Measurements from ENCODE around the gene NIPBL.
A peak's percentile ranks its signal among the peaks of the same experiment; 100 is the strongest.

NIPBL gene

GRCh38 chr5:36861871-36862270, 14.7 kb upstream of the NIPBL start:
- no peak for DNase-seq (ENCODE audit: extremely low spot score)
- ChIA-PET POLR2A (no interaction called here), CTCF (no interaction called here)
- no peak for TF ChIP-seq SUZ12 (IDR thresholded peaks at IDR 0.05)
- no peak for TF ChIP-seq NFRKB (IDR thresholded peaks at IDR 0.05)
- TF ChIP-seq FOXA1 (IDR thresholded peaks at IDR 0.05) = no peak
- no peak for TF ChIP-seq ELF4 (IDR thresholded peaks at IDR 0.05)
- no peak for TF ChIP-seq ZNF384 (IDR thresholded peaks at IDR 0.05)
- no peak for TF ChIP-seq FOXK2 (IDR thresholded peaks at IDR 0.05)
- no peak for TF ChIP-seq CTBP1 (IDR thresholded peaks at IDR 0.05; ENCODE audit: borderline replicate concordance)
- TF ChIP-seq FOXM1 (IDR thresholded peaks at IDR 0.05; ENCODE audit: borderline replicate concordance) = no peak
- TF ChIP-seq ARNT (IDR thresholded peaks at IDR 0.05) = no peak
- no peak for TF ChIP-seq TARDBP (IDR thresholded peaks at IDR 0.05)
- TF ChIP-seq PKNOX1 (IDR thresholded peaks at IDR 0.05) = no peak
- TF ChIP-seq SP1 (IDR thresholded peaks at IDR 0.05) = no peak
- no peak for TF ChIP-seq BHLHE40 (IDR thresholded peaks at IDR 0.05; ENCODE audit: borderline replicate concordance)
- no peak for TF ChIP-seq HDGF (IDR thresholded peaks at IDR 0.05; ENCODE audit: borderline replicate concordance)

GRCh38 chr5:36870399-36871040, 6.0 kb upstream of the NIPBL start:
- POLR2A ChIA-PET = no interaction called here
- CTCF ChIA-PET = interaction anchor here (0.7 to 1.3 kb wide), 3 partner anchors 126 to 598 kb away, joined by 3 to 6 read pairs (median 5); no protein-coding TSS in a partner anchor
- DNase-seq (ENCODE audit: extremely low spot score) = peak; percentile 38
- TF ChIP-seq ELF4 (IDR thresholded peaks at IDR 0.05) (0 out of 2 replicates have a peak, but pooled peaks have one; percentile 9), PKNOX1 (IDR thresholded peaks at IDR 0.05) (peak; percentile 48), NFRKB (IDR thresholded peaks at IDR 0.05) (no peak)

- ChIA-PET CTCF (no interaction called here), POLR2A (no interaction called here)
- TF ChIP-seq FOXK2 (IDR thresholded peaks at IDR 0.05) (no peak), LEF1 (IDR thresholded peaks at IDR 0.05; ENCODE audit: borderline replicate concordance) (no peak), PKNOX1 (IDR thresholded peaks at IDR 0.05) (peak; percentile 69), ARNT (IDR thresholded peaks at IDR 0.05) (peak; percentile 58; the same call in 1 of the 2 replicates)
- DNase-seq (ENCODE audit: extremely low spot score) = no peak
Observed at GRCh38 chr5:36874465-36874864, 2.1 kb upstream of the NIPBL start.

- TF ChIP-seq FOXA1 (IDR thresholded peaks at IDR 0.05) (no peak), PKNOX1 (IDR thresholded peaks at IDR 0.05) (peak; percentile 56)
- CTCF ChIA-PET = interaction anchor here (0.9 kb wide), 1 partner anchor 129 kb away, joined by 4 read pairs; no protein-coding TSS in a partner anchor
- peak; percentile 26 for DNase-seq (ENCODE audit: extremely low spot score)
Observed at GRCh38 chr5:36875051-36875789, 1.3 kb upstream of the NIPBL start.

GRCh38 chr5:36875790-36876298, 725 bp upstream of the NIPBL start:
- TF ChIP-seq SP1 (IDR thresholded peaks at IDR 0.05) = no peak
- TF ChIP-seq HDGF (IDR thresholded peaks at IDR 0.05; ENCODE audit: borderline replicate concordance) = no peak
- TF ChIP-seq SUZ12 (IDR thresholded peaks at IDR 0.05) = no peak
- TF ChIP-seq PKNOX1 (IDR thresholded peaks at IDR 0.05) = no peak
- TF ChIP-seq NFRKB (IDR thresholded peaks at IDR 0.05) = no peak
- TF ChIP-seq L3MBTL2 (conservative IDR thresholded peaks at IDR 0.05) = no peak
- TF ChIP-seq FOXK2 (IDR thresholded peaks at IDR 0.05) = no peak
- no peak for TF ChIP-seq ZNF384 (IDR thresholded peaks at IDR 0.05)
- TF ChIP-seq CTBP1 (IDR thresholded peaks at IDR 0.05; ENCODE audit: borderline replicate concordance) = no peak
- TF ChIP-seq FOXA1 (IDR thresholded peaks at IDR 0.05) = no peak
- TF ChIP-seq ELF4 (IDR thresholded peaks at IDR 0.05) = no peak
- TF ChIP-seq LEF1 (IDR thresholded peaks at IDR 0.05; ENCODE audit: borderline replicate concordance) = no peak
- TF ChIP-seq ARNT (IDR thresholded peaks at IDR 0.05) = no peak
- CTCF ChIA-PET = interaction anchor here (0.9 to 1.0 kb wide), 2 partner anchors 70 to 130 kb away, joined by 4 read pairs; no protein-coding TSS in a partner anchor
- DNase-seq (ENCODE audit: extremely low spot score) = peak; percentile 47
- POLR2A ChIA-PET = interaction anchor here (0.6 to 3.5 kb wide), 15 partner anchors 8 to 495 kb away, joined by 3 to 35 read pairs (median 3); partner anchors contain the start of gene NUP155

More at GRCh38 chr5:36875051-36875789, 1.3 kb upstream of the NIPBL start:
- POLR2A ChIA-PET = interaction anchor here (0.6 to 3.5 kb wide), 15 partner anchors 8 to 495 kb away, joined by 3 to 35 read pairs (median 3); partner anchors contain the start of gene NUP155

Measured in HEK293T (cell line).